ENCODE measurements around the gene CEPT1. TPM values are rescaled to one million over a fixed set of nuclear protein-coding genes. Genes with fewer than 3 reads are reported as not detected.

CEPT1 gene
- total RNA-seq, 1 experiment from 2014 or later, result 29.3 TPM

GRCh38 chr1:111174070-111174469, 34.0 kb downstream of the CEPT1 start (continued):
- TF ChIP-seq ZNF532 (CRISPR knock-in tag; IDR thresholded peaks at IDR 0.05; ENCODE audit: borderline replicate concordance) (no peak), USF1 (CRISPR knock-in tag; IDR thresholded peaks at IDR 0.05) (no peak), NR3C1 (CRISPR knock-in tag; conservative IDR thresholded peaks at IDR 0.05; ENCODE audit: low read depth) (no peak)

GRCh38 chr1:111175349-111175748, 35.3 kb downstream of the CEPT1 start:
- POLR2A ChIA-PET, result no interaction called here
- ATAC-seq, result no peak
- H3K9me3 Mint-ChIP-seq, result no peaks in the 10 kb centered on the region

GRCh38 chr1:111176678-111177077, 36.7 kb downstream of the CEPT1 start:
- Mint-ChIP-seq H3K27me3 (ENCODE audit: low read depth) (no peaks in the 10 kb centered on the region), H3K4me3 (no peak overlapping the region), H3K9me3 (no peaks in the 10 kb centered on the region), H3K36me3 (peaks cover 9% of the 10 kb centered on the region), H3K27ac (no peak overlapping the region), H3K4me1 (no peaks in the 10 kb centered on the region)
- no peak for DNase-seq (ENCODE audit: low spot score)
- ATAC-seq, result no peak
- POLR2A ChIA-PET, result no interaction called here
- CTCF ChIA-PET, result no interaction called here
- TF ChIP-seq ZNF121 (CRISPR knock-in tag; IDR thresholded peaks at IDR 0.05) (no peak), ZNF425 (CRISPR knock-in tag; conservative IDR thresholded peaks at IDR 0.05) (no peak)

More at GRCh38 chr1:111175349-111175748, 35.3 kb downstream of the CEPT1 start:
- TF ChIP-seq ZNF281 (CRISPR knock-in tag; IDR thresholded peaks at IDR 0.05) (no peak), ZNF396 (CRISPR knock-in tag; IDR thresholded peaks at IDR 0.05; ENCODE audit: borderline replicate concordance) (no peak), ZNF138 (CRISPR knock-in tag; conservative IDR thresholded peaks at IDR 0.05) (no peak), EMX1 (CRISPR knock-in tag; IDR thresholded peaks at IDR 0.05) (no peak), MYBL2 (CRISPR knock-in tag; IDR thresholded peaks at IDR 0.05) (no peak), SMAD3 (CRISPR knock-in tag; IDR thresholded peaks at IDR 0.05; ENCODE audit: borderline replicate concordance) (no peak), HMGA2 (CRISPR knock-in tag; IDR thresholded peaks at IDR 0.05) (no peak)
- H3K27me3 Mint-ChIP-seq (ENCODE audit: low read depth), result no peaks in the 10 kb centered on the region
- H3K4me1 Mint-ChIP-seq, result no peaks in the 10 kb centered on the region
- DNase-seq (ENCODE audit: low spot score), result no peak
- H3K36me3 Mint-ChIP-seq, result peaks cover 9% of the 10 kb centered on the region
- H3K4me3 Mint-ChIP-seq, result no peak overlapping the region
- no peak overlapping the region for H3K27ac Mint-ChIP-seq
- CTCF ChIA-PET, result no interaction called here
